Panc1 (cell line): ENCODE results near the gene TOR2A. TPM values are rescaled to one million over a fixed set of nuclear protein-coding genes. Genes with fewer than 3 reads are reported as not detected.

ENCODE experiments used
- ATAC-seq: fragments of 200-7000 bp; cut with Tn5 transposase; 2 replicates; pipeline ENCODE4 v1.9.1; 2020; ENCODE audit warnings: mild to moderate bottlenecking, moderate library complexity
- BruUV-seq: library from RNA; stranded (reverse); fragments of 400-500 nt; replicated peaks from 2 replicates; lab custom pipeline; 2021; lab: Mats Ljungman, UMichigan
- CTCF ChIA-PET: fragments of 300-600 bp; sonication (Branson Sonifier 250); formaldehyde crosslinking; loops from one replicate; lab custom pipeline; 2022; ENCODE audit warnings: antibody characterized with exemption; lab: Charles Lee
- POLR2A ChIA-PET: fragments of 300-600 bp; sonication (Branson Sonifier 250); formaldehyde crosslinking; loops from one replicate; lab custom pipeline; 2022; ENCODE audit warnings: antibody characterized with exemption; lab: Charles Lee
- DNase-seq: peaks from one replicate; pipeline ENCODE4 v3.0.0-alpha.2; 2010; ENCODE audit warnings: low read depth, low spot score
- H3K27ac ChIP-seq: 2 replicates; pipeline ENCODE4 v1.5.1; 2011; ENCODE audit warnings: mild to moderate bottlenecking, low read length, inconsistent platforms
- H3K27me3 ChIP-seq: fragments of 200-500 bp; sonication (Bioruptor generic); 2 replicates; pipeline ENCODE4 v1.6.0; 2014; ENCODE audit warnings: low read length, inconsistent platforms; ENCODE audit not compliant: control insufficient read depth, insufficient read depth
- H3K36me3 ChIP-seq: fragments of 200-500 bp; sonication (Bioruptor generic); 2 replicates; pipeline ENCODE4 v1.5.1; 2014; ENCODE audit warnings: inconsistent platforms, mild to moderate bottlenecking, low read length, moderate library complexity; ENCODE audit not compliant: control insufficient read depth, insufficient read depth
- H3K4me1 ChIP-seq: 2 replicates; pipeline ENCODE4 v1.5.1; 2011; ENCODE audit warnings: inconsistent platforms, mild to moderate bottlenecking, low read length, moderate library complexity; ENCODE audit not compliant: control insufficient read depth, insufficient read depth
- H3K4me3 ChIP-seq, 2 experiments: 2 replicates each; pipeline ENCODE4 v1.5.1; 2011 to 2012; ENCODE audit warnings: low read depth in 2 of 2, low read length in 2 of 2, mild to moderate bottlenecking in 2 of 2, inconsistent platforms in 1 of 2, moderate library complexity in 1 of 2
- H3K9me3 ChIP-seq: fragments of 200-500 bp; sonication (Bioruptor generic); 2 replicates; pipeline ENCODE4 v1.5.1; 2014; ENCODE audit warnings: low read depth, mild to moderate bottlenecking, inconsistent platforms, low read length, moderate library complexity; ENCODE audit not compliant: control insufficient read depth, insufficient read depth
- POLR2AphosphoS5 ChIP-seq: IDR thresholded peaks from 2 replicates; pipeline ENCODE4 v1.6.1; 2012; ENCODE audit warnings: mild to moderate bottlenecking, low read depth, low read length, moderate library complexity
- SIN3A ChIP-seq: IDR thresholded peaks from 2 replicates; pipeline ENCODE4 v1.6.1; 2012; ENCODE audit warnings: low read depth, mild to moderate bottlenecking, low read length, moderate library complexity, borderline replicate concordance; ENCODE audit not compliant: insufficient read depth
- TCF7L2 ChIP-seq: IDR thresholded peaks from 2 replicates; pipeline ENCODE4 v1.6.1; 2011; ENCODE audit warnings: mild to moderate bottlenecking, low read depth, low read length, inconsistent platforms
- in situ Hi-C: cut with HindIII; loops from 2 replicates; pipeline ENCODE4 v1.10.0; 2016; ENCODE audit warnings: low sequenced_read_pairs, low pct_unique_long_range_greater_than_20kb
- intact Hi-C: fragments of 100-400 bp; cut with micrococcal nuclease; formaldehyde crosslinking; loops from one replicate; pipeline ENCODE4 v1.10.0; 2022; ENCODE audit not compliant: unreplicated experiment
- total RNA-seq: library from RNA; stranded (reverse); gene quantifications from one replicate; pipeline ENCODE4 v1.2.1, GENCODE V29; 2021; ENCODE audit not compliant: unreplicated experiment
- TF ChIP-seq, protein P1 (sequence below): fragments of 450-650 bp; IDR thresholded peaks from 2 replicates; pipeline ENCODE4 v1.5.1; 2017; ENCODE audit warnings: mild to moderate bottlenecking
- TF ChIP-seq, protein P2 (sequence below), 2 experiments: IDR thresholded peaks; 2 replicates each; pipeline ENCODE4 v1.6.1; 2011 to 2012; ENCODE audit warnings: low read depth in 2 of 2, control low read depth in 1 of 2, low read length in 1 of 2, mild to moderate bottlenecking in 1 of 2, moderate library complexity in 1 of 2; ENCODE audit not compliant: insufficient read depth in 1 of 2

TOR2A gene
- total RNA-seq, 1 experiment from 2014 or later: 8.2 TPM

DNA sequence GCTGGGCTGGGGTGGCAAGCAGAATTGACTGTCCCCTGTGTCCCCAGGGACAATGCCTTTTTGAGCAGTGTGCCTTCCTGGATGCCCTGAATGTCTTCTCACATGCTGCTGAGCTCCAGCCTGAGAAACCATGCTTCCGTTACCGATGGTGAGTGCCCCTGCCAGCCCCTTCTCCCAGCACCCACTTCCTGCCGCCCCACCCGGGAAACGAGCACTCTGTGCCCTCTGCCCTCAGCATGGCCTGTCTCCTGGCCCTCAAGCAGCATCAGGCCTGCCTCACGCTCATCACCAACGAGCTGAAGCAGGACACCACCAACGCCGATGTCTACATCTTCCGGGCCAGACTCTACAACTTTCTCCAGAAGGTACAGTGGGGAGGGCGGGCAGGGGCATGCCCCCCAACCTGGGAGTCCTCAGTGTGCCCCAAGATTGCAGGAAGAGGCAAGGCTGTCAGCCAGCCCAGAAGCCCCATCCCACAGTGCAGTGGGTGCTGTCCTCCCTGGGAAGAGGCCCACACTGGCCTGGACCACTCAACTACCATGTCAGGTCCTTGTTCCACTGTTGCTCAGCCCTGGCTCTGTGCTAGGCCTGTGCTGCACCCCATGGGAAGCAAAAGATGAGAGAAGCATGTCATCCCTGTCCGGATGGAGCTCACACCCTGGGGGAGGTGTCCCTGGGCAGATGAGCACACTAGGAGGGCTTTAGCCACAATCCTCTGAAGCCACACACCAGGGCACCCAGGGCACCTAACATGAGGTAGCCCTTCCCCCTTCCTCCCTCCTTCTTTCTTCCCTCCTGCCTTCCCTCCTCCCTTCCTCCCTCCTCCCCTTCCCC is 14.8 kb downstream of the TOR2A start:
- intact Hi-C loops: no loop called here
- in situ Hi-C loops: no loop called here
- TF ChIP-seq SIN3A (no peak), TCF7L2 (no peak), POLR2AphosphoS5 (no peak)
- TF ChIP-seq, protein P1, sequence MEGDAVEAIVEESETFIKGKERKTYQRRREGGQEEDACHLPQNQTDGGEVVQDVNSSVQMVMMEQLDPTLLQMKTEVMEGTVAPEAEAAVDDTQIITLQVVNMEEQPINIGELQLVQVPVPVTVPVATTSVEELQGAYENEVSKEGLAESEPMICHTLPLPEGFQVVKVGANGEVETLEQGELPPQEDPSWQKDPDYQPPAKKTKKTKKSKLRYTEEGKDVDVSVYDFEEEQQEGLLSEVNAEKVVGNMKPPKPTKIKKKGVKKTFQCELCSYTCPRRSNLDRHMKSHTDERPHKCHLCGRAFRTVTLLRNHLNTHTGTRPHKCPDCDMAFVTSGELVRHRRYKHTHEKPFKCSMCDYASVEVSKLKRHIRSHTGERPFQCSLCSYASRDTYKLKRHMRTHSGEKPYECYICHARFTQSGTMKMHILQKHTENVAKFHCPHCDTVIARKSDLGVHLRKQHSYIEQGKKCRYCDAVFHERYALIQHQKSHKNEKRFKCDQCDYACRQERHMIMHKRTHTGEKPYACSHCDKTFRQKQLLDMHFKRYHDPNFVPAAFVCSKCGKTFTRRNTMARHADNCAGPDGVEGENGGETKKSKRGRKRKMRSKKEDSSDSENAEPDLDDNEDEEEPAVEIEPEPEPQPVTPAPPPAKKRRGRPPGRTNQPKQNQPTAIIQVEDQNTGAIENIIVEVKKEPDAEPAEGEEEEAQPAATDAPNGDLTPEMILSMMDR: no peak
- TF ChIP-seq, protein P2, sequence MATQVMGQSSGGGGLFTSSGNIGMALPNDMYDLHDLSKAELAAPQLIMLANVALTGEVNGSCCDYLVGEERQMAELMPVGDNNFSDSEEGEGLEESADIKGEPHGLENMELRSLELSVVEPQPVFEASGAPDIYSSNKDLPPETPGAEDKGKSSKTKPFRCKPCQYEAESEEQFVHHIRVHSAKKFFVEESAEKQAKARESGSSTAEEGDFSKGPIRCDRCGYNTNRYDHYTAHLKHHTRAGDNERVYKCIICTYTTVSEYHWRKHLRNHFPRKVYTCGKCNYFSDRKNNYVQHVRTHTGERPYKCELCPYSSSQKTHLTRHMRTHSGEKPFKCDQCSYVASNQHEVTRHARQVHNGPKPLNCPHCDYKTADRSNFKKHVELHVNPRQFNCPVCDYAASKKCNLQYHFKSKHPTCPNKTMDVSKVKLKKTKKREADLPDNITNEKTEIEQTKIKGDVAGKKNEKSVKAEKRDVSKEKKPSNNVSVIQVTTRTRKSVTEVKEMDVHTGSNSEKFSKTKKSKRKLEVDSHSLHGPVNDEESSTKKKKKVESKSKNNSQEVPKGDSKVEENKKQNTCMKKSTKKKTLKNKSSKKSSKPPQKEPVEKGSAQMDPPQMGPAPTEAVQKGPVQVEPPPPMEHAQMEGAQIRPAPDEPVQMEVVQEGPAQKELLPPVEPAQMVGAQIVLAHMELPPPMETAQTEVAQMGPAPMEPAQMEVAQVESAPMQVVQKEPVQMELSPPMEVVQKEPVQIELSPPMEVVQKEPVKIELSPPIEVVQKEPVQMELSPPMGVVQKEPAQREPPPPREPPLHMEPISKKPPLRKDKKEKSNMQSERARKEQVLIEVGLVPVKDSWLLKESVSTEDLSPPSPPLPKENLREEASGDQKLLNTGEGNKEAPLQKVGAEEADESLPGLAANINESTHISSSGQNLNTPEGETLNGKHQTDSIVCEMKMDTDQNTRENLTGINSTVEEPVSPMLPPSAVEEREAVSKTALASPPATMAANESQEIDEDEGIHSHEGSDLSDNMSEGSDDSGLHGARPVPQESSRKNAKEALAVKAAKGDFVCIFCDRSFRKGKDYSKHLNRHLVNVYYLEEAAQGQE (IDR thresholded peaks at IDR 0.05; ENCODE audit: insufficient read depth in 1 of 2, low read depth in 2 of 2, low read length in 1 of 2): no peak
- Histone ChIP-seq H3K4me1 (peaks cover 3% of the 10 kb centered on the region; the same call in 1 of the 2 replicates), H3K9me3 (no peaks in the 10 kb centered on the region), H3K27me3 (no peaks in the 10 kb centered on the region), H3K36me3 (no peaks in the 10 kb centered on the region; the same call in 1 of the 2 replicates), H3K4me3 (no peak overlapping the region), H3K27ac (no peak overlapping the region)
- ATAC-seq (no peak), DNase-seq (no peak)
- POLR2A ChIA-PET: interaction anchor here (0.6 kb wide), 1 partner anchor 327 kb away, joined by 5 read pairs; no protein-coding TSS in a partner anchor
- CTCF ChIA-PET: interaction anchor here (1.1 kb wide), 1 partner anchor 141 kb away, joined by 3 read pairs; no protein-coding TSS in a partner anchor
- no TSS peak for BruUV-seq

DNA sequence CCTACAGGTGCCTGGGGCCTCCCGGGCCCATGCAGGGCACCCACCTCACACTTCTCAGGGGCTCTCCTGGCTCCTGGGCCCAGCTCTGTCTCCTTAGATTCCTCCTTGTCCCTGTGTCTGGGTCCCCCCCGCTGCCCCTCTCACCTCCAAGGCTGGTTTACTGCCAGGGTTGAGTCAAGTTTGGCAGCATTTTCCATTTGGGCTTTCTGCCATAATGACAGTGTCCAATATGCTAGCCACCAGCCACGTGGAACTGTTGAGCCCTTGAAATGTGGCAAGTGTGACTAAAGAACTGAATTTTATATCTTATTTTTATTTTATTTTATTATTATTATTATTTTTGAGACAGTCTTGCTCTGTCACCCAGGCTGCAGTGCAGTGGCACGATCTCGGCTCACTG is 17.3 kb downstream of the TOR2A start:
- ChIA-PET POLR2A (no interaction called here), CTCF (no interaction called here)
- peaks cover 3% of the 10 kb centered on the region; the same call in 1 of the 2 replicates for H3K36me3 ChIP-seq
- intact Hi-C loops (no loop called here), in situ Hi-C loops (no loop called here)
- DNase-seq: no peak
- H3K4me3 ChIP-seq: no peak overlapping the region
- no peak overlapping the region for H3K27ac ChIP-seq
- H3K27me3 ChIP-seq: no peaks in the 10 kb centered on the region
- H3K4me1 ChIP-seq: peaks cover 6% of the 10 kb centered on the region
- H3K9me3 ChIP-seq: no peaks in the 10 kb centered on the region
- TF ChIP-seq TCF7L2 (no peak), SIN3A (no peak), POLR2AphosphoS5 (no peak)
- TF ChIP-seq, protein P1: no peak
- TF ChIP-seq, protein P2 (IDR thresholded peaks at IDR 0.05; ENCODE audit: insufficient read depth in 1 of 2, low read depth in 2 of 2, low read length in 1 of 2): no peak
- ATAC-seq: no peak
- BruUV-seq: no TSS peak
